Naive thymus-derived CD4-positive, alpha-beta T cell (primary cell): ENCODE data around the gene STRIP1. TPM values are rescaled to one million over a fixed set of nuclear protein-coding genes. Genes with fewer than 3 reads are reported as not detected.

ENCODE experiments used
- ATAC-seq: fragments of 150-1000 bp; cut with Tn5 transposase; 2 replicates; pipeline ENCODE4 v1.10.0; 2021; ENCODE audit warnings: mild to moderate bottlenecking, moderate library complexity
- CTCF ChIA-PET: fragments of 350-600 bp; sonication (Branson Sonifier 250); formaldehyde crosslinking; loops from one replicate; lab custom pipeline; 2021; ENCODE audit warnings: antibody characterized with exemption; lab: Charles Lee
- POLR2A ChIA-PET: fragments of 350-600 bp; sonication (Branson Sonifier 250); formaldehyde crosslinking; loops from one replicate; lab custom pipeline; 2021; ENCODE audit warnings: antibody characterized with exemption, inconsistent platforms; lab: Charles Lee
- DNase-seq, 9 donors: peaks; one replicate each; pipeline versions ENCODE4 v3.0.0 to v3.0.0-alpha.2; 2020 to 2022; ENCODE audit warnings: mixed read lengths in 1 of 9
- H3K27ac ChIP-seq: one replicate; pipeline ENCODE4 v1.7.0; 2013; ENCODE audit warnings: mild to moderate bottlenecking, low read depth, low read length, moderate library complexity
- H3K27me3 ChIP-seq, 2 donors: one replicate each; pipeline ENCODE4 v1.7.0; 2013; ENCODE audit warnings: low read length in 2 of 2, mild to moderate bottlenecking in 2 of 2, moderate library complexity in 2 of 2; ENCODE audit not compliant: control insufficient read depth in 2 of 2, insufficient read depth in 2 of 2
- H3K36me3 ChIP-seq, 3 experiments: 1 replicate in 2 of 3; 2 replicates in 1 of 3; pipeline ENCODE4 v1.7.0; 2013; ENCODE audit warnings: low read length in 3 of 3, mild to moderate bottlenecking in 3 of 3, moderate library complexity in 1 of 3; ENCODE audit not compliant: insufficient read depth in 3 of 3, control insufficient read depth in 2 of 3
- H3K4me1 ChIP-seq, 2 donors: one replicate each; pipeline ENCODE4 v1.7.0; 2013; ENCODE audit warnings: low read length in 2 of 2, mild to moderate bottlenecking in 2 of 2, moderate library complexity in 1 of 2; ENCODE audit not compliant: control insufficient read depth in 2 of 2, insufficient read depth in 2 of 2
- H3K4me3 ChIP-seq: 2 replicates; pipeline ENCODE4 v1.7.0; 2013; ENCODE audit warnings: mild to moderate bottlenecking, low read length
- H3K9me3 ChIP-seq, 3 experiments: 1 replicate in 2 of 3; 2 replicates in 1 of 3; pipeline ENCODE4 v1.7.0; 2013; ENCODE audit warnings: low read length in 3 of 3; ENCODE audit not compliant: control insufficient read depth in 2 of 3
- H3K27ac Mint-ChIP-seq, 9 donors: one replicate each; pipeline ENCODE4 v1.8.0; 2020 to 2022; ENCODE audit warnings: mixed read lengths in 9 of 9, mild to moderate bottlenecking in 8 of 9, moderate library complexity in 5 of 9, inconsistent platforms in 2 of 9
- H3K27me3 Mint-ChIP-seq, 5 donors: one replicate each; pipeline ENCODE4 v1.8.0; 2021 to 2022; ENCODE audit warnings: mixed read lengths in 5 of 5, mild to moderate bottlenecking in 1 of 5
- H3K36me3 Mint-ChIP-seq, 5 donors: one replicate each; pipeline ENCODE4 v1.8.0; 2020 to 2022; ENCODE audit warnings: mixed read lengths in 5 of 5, mild to moderate bottlenecking in 3 of 5, inconsistent platforms in 1 of 5
- H3K4me1 Mint-ChIP-seq, 7 donors: one replicate each; pipeline ENCODE4 v1.8.0; 2020 to 2022; ENCODE audit warnings: mixed read lengths in 7 of 7, mild to moderate bottlenecking in 3 of 7, inconsistent platforms in 1 of 7
- H3K4me3 Mint-ChIP-seq, 10 donors: one replicate each; pipeline ENCODE4 v1.8.0; 2020 to 2022; ENCODE audit warnings: mild to moderate bottlenecking in 10 of 10, mixed read lengths in 10 of 10, moderate library complexity in 6 of 10, inconsistent platforms in 2 of 10
- H3K9me3 Mint-ChIP-seq, 11 donors: one replicate each; pipeline ENCODE4 v1.8.0; 2020 to 2022; ENCODE audit warnings: mixed read lengths in 11 of 11, mild to moderate bottlenecking in 4 of 11, inconsistent platforms in 1 of 11, moderate library complexity in 1 of 11
- intact Hi-C, 2 donors: fragments of 100-400 bp; cut with micrococcal nuclease; formaldehyde crosslinking; loops; one replicate each; pipeline ENCODE4 v1.15.1; 2023
- polyA plus RNA-seq, 2 donors: library from polyadenylated mRNA; unstranded; fragments of 300-500 nt; fragmentation: Illumina TruSeq; gene quantifications; one replicate each; pipeline ENCODE4 v1.2.3, GENCODE V29; 2021
- total RNA-seq, 6 experiments: library from RNA in 5 of 6; stranded (reverse) in 5 of 6; gene quantifications; 1 replicate in 5 of 6; 2 replicates in 1 of 6; pipeline ENCODE4 v1.2.3 and lab custom pipeline; 2021 to 2026

STRIP1 gene
- total and polyA plus RNA-seq, 7 experiments from 2014 or later, result 21.4 to 83.9 (median 65.7) TPM

GRCh38 chr1:110082477-110082876 is 48.1 kb downstream of the STRIP1 start:
- Mint-ChIP-seq H3K9me3 (peaks cover 0 to 2% (median 0%) of the 10 kb centered on the region in 11 donors), H3K4me3 (peak overlapping the region in 8 of 10 donors; percentile 7 to 67 (median 22)), H3K27me3 (peaks cover 70 to 83% (median 75%) of the 10 kb centered on the region in 5 donors), H3K36me3 (no peaks in the 10 kb centered on the region), H3K27ac (no peak overlapping the region), H3K4me1 (peaks cover 7 to 18% (median 12%) of the 10 kb centered on the region in 7 donors)
- no peaks in the 10 kb centered on the region for H3K4me1 ChIP-seq
- ChIA-PET CTCF (interaction anchor here (0.7 to 1.7 kb wide), 2 partner anchors 9 to 48 kb away, joined by 3 to 4 read pairs; no protein-coding TSS in a partner anchor), POLR2A (interaction anchor here (0.6 to 0.8 kb wide), 2 partner anchors 94 to 548 kb away, joined by 3 to 4 read pairs; no protein-coding TSS in a partner anchor)
- no peak overlapping the region for H3K27ac ChIP-seq
- no peak overlapping the region for H3K4me3 ChIP-seq
- H3K9me3 ChIP-seq, result no peaks in the 10 kb centered on the region
- intact Hi-C loops, result no loop called here
- no peaks in the 10 kb centered on the region for H3K36me3 ChIP-seq
- H3K27me3 ChIP-seq, result peaks cover 4 to 19% of the 10 kb centered on the region in 2 donors
- ATAC-seq (no peak), DNase-seq (no peak)

GRCh38 chr1:110083061-110083865 is 48.8 kb downstream of the STRIP1 start:
- ChIA-PET POLR2A (interaction anchor here (0.8 kb wide), 1 partner anchor 549 kb away, joined by 4 read pairs; no protein-coding TSS in a partner anchor), CTCF (interaction anchor here (1.3 to 1.7 kb wide), 2 partner anchors 9 to 10 kb away, joined by 4 to 5 read pairs; no protein-coding TSS in a partner anchor)
- DNase-seq, result peak in 1 of 9 donors; percentile 18
- no peak for ATAC-seq
- Mint-ChIP-seq H3K27me3 (peaks cover 73 to 85% (median 76%) of the 10 kb centered on the region in 5 donors), H3K9me3 (peaks cover 0 to 2% (median 0%) of the 10 kb centered on the region in 11 donors), H3K36me3 (no peaks in the 10 kb centered on the region), H3K4me3 (peak overlapping the region; percentile 67 to 92 (median 86)), H3K4me1 (peaks cover 7 to 19% (median 12%) of the 10 kb centered on the region in 7 donors), H3K27ac (peak overlapping the region in 1 of 9 donors; percentile 39)
- H3K27me3 ChIP-seq, result peaks cover 4 to 19% of the 10 kb centered on the region in 2 donors
- intact Hi-C loops, result no loop called here
- no peaks in the 10 kb centered on the region for H3K36me3 ChIP-seq
- no peaks in the 10 kb centered on the region for H3K4me1 ChIP-seq
- peak overlapping the region; percentile 67 for H3K4me3 ChIP-seq
- H3K9me3 ChIP-seq, result no peaks in the 10 kb centered on the region
- H3K27ac ChIP-seq, result no peak overlapping the region

GRCh38 chr1:110083866-110084226 is 49.4 kb downstream of the STRIP1 start:
- ChIA-PET POLR2A (no interaction called here), CTCF (interaction anchor here (1.3 kb wide), 1 partner anchor 9 kb away, joined by 5 read pairs; no protein-coding TSS in a partner anchor)
- peaks cover 0 to 2% (median 0%) of the 10 kb centered on the region in 11 donors for H3K9me3 Mint-ChIP-seq
- H3K36me3 Mint-ChIP-seq, result no peaks in the 10 kb centered on the region
- H3K9me3 ChIP-seq, result no peaks in the 10 kb centered on the region
- intact Hi-C loops, result no loop called here
- H3K4me3 Mint-ChIP-seq, result peak overlapping the region; percentile 67 to 92 (median 86)
- DNase-seq (peak in 3 of 9 donors; percentile 5 to 28 (median 6)), ATAC-seq (peak; percentile 19)
- H3K4me1 ChIP-seq, result no peaks in the 10 kb centered on the region
- no peak overlapping the region for H3K27ac Mint-ChIP-seq
- H3K4me3 ChIP-seq, result peak overlapping the region; percentile 67
- peaks cover 7 to 19% (median 12%) of the 10 kb centered on the region in 7 donors for H3K4me1 Mint-ChIP-seq
- peaks cover 68 to 84% (median 70%) of the 10 kb centered on the region in 5 donors for H3K27me3 Mint-ChIP-seq
- no peaks in the 10 kb centered on the region for H3K36me3 ChIP-seq
- H3K27ac ChIP-seq, result no peak overlapping the region
- H3K27me3 ChIP-seq, result peaks cover 4 to 19% of the 10 kb centered on the region in 2 donors

- POLR2A ChIA-PET, result no interaction called here
- H3K27me3 Mint-ChIP-seq, result peaks cover 64 to 83% (median 65%) of the 10 kb centered on the region in 5 donors
- intact Hi-C loops, result no loop called here
- CTCF ChIA-PET, result interaction anchor here (1.3 kb wide), 1 partner anchor 8 kb away, joined by 5 read pairs; no protein-coding TSS in a partner anchor
- Histone ChIP-seq H3K36me3 (no peaks in the 10 kb centered on the region), H3K4me1 (no peaks in the 10 kb centered on the region), H3K27me3 (peaks cover 4 to 19% of the 10 kb centered on the region in 2 donors), H3K27ac (no peak overlapping the region), H3K4me3 (peak overlapping the region; percentile 67), H3K9me3 (no peaks in the 10 kb centered on the region)
- peaks cover 0 to 2% (median 0%) of the 10 kb centered on the region in 11 donors for H3K9me3 Mint-ChIP-seq
- no peaks in the 10 kb centered on the region for H3K36me3 Mint-ChIP-seq
- DNase-seq (peak in 5 of 9 donors; percentile 17 to 48 (median 24)), ATAC-seq (peak; percentile 73)
- peaks cover 7 to 19% (median 12%) of the 10 kb centered on the region in 7 donors for H3K4me1 Mint-ChIP-seq
- peak overlapping the region; percentile 67 to 92 (median 86) for H3K4me3 Mint-ChIP-seq
- no peak overlapping the region for H3K27ac Mint-ChIP-seq
Measured at GRCh38 chr1:110084227-110085078, 50.0 kb downstream of the STRIP1 start.

GRCh38 chr1:110085671-110086070 is 51.2 kb downstream of the STRIP1 start:
- Histone ChIP-seq H3K9me3 (no peaks in the 10 kb centered on the region), H3K27me3 (peaks cover 4 to 19% of the 10 kb centered on the region in 2 donors), H3K27ac (no peak overlapping the region), H3K4me3 (no peak overlapping the region), H3K36me3 (no peaks in the 10 kb centered on the region), H3K4me1 (no peaks in the 10 kb centered on the region)
- ATAC-seq (no peak), DNase-seq (no peak)
- ChIA-PET CTCF (no interaction called here), POLR2A (no interaction called here)
- no peaks in the 10 kb centered on the region for H3K36me3 Mint-ChIP-seq
- no peak overlapping the region for H3K27ac Mint-ChIP-seq
- peak overlapping the region in 6 of 10 donors; percentile 3 to 92 (median 26) for H3K4me3 Mint-ChIP-seq
- H3K27me3 Mint-ChIP-seq, result peaks cover 57 to 71% (median 63%) of the 10 kb centered on the region in 5 donors
- intact Hi-C loops, result no loop called here
- H3K9me3 Mint-ChIP-seq, result peaks cover 0 to 2% (median 0%) of the 10 kb centered on the region in 11 donors
- H3K4me1 Mint-ChIP-seq, result peaks cover 7 to 19% (median 12%) of the 10 kb centered on the region in 7 donors

GRCh38 chr1:110086961-110087360 is 52.5 kb downstream of the STRIP1 start:
- intact Hi-C loops, result no loop called here
- H3K36me3 ChIP-seq, result no peaks in the 10 kb centered on the region
- H3K9me3 ChIP-seq, result no peaks in the 10 kb centered on the region
- POLR2A ChIA-PET, result no interaction called here
- peak overlapping the region in 1 of 10 donors; percentile 27 for H3K4me3 Mint-ChIP-seq
- H3K27ac Mint-ChIP-seq, result no peak overlapping the region
- H3K4me1 Mint-ChIP-seq, result peaks cover 7 to 19% (median 12%) of the 10 kb centered on the region in 7 donors
- H3K4me1 ChIP-seq, result no peaks in the 10 kb centered on the region
- ATAC-seq, result no peak
- peaks cover 0 to 2% (median 0%) of the 10 kb centered on the region in 11 donors for H3K9me3 Mint-ChIP-seq
- no peak overlapping the region for H3K4me3 ChIP-seq
- no peak overlapping the region for H3K27ac ChIP-seq
- CTCF ChIA-PET, result interaction anchor here (0.6 to 1.7 kb wide), 2 partner anchors 11 to 366 kb away, joined by 3 to 4 read pairs; no protein-coding TSS in a partner anchor
- peaks cover 48 to 68% (median 54%) of the 10 kb centered on the region in 5 donors for H3K27me3 Mint-ChIP-seq
- H3K36me3 Mint-ChIP-seq, result no peaks in the 10 kb centered on the region
- H3K27me3 ChIP-seq, result peaks cover 4 to 19% of the 10 kb centered on the region in 2 donors
- DNase-seq, result no peak
